Activated B cell treated with CpG ODN at 0.5 μM for 24 hours (primary cell): ENCODE results near the gene BTBD7. TPM values are rescaled to one million over a fixed set of nuclear protein-coding genes. Genes with fewer than 3 reads are reported as not detected.

ENCODE experiments used
- ATAC-seq: fragments of 200-7000 bp; cut with Tn5 transposase; one replicate; pipeline ENCODE4 v1.10.0; 2021; ENCODE audit warnings: low read depth, mild to moderate bottlenecking, moderate library complexity
- CTCF ChIA-PET: fragments of 350-600 bp; sonication (Branson Sonifier 250); formaldehyde crosslinking; loops from one replicate; lab custom pipeline; 2021; ENCODE audit warnings: antibody characterized with exemption; lab: Charles Lee
- POLR2A ChIA-PET: fragments of 350-600 bp; sonication (Branson Sonifier 250); formaldehyde crosslinking; loops from one replicate; lab custom pipeline; 2021; ENCODE audit warnings: antibody characterized with exemption; lab: Charles Lee
- DNase-seq: peaks from one replicate; pipeline ENCODE4 v3.0.0; 2022
- H3K27ac Mint-ChIP-seq: one replicate; pipeline ENCODE4 v1.8.0; 2020; ENCODE audit warnings: mixed read lengths
- H3K27me3 Mint-ChIP-seq: one replicate; pipeline ENCODE4 v1.8.0; 2021; ENCODE audit warnings: mixed read lengths
- H3K36me3 Mint-ChIP-seq: one replicate; pipeline ENCODE4 v1.8.0; 2021; ENCODE audit warnings: low read depth, mixed read lengths
- H3K4me1 Mint-ChIP-seq: one replicate; pipeline ENCODE4 v1.8.0; 2021; ENCODE audit warnings: mixed read lengths
- H3K4me3 Mint-ChIP-seq: one replicate; pipeline ENCODE4 v1.8.0; 2020; ENCODE audit warnings: mild to moderate bottlenecking, mixed read lengths
- H3K9me3 Mint-ChIP-seq: one replicate; pipeline ENCODE4 v1.8.0; 2020; ENCODE audit warnings: mixed read lengths
- intact Hi-C: fragments of 100-400 bp; cut with micrococcal nuclease; formaldehyde crosslinking; loops from one replicate; pipeline ENCODE4 v1.15.1; 2024
- total RNA-seq: library from RNA; stranded (reverse); gene quantifications from 2 replicates; pipeline ENCODE4 v1.2.3, GENCODE V29; 2022
- TF ChIP-seq, protein P1 (sequence below): fragments of 200-600 bp; IDR thresholded peaks from one replicate; pipeline ENCODE4 v1.8.0; 2022; ENCODE audit warnings: antibody characterized with exemption, mild to moderate bottlenecking

Gene BTBD7
- total RNA-seq, 1 donor from 2014 or later: 41.2 TPM

GRCh38 chr14:93276031-93276716 is 56.7 kb downstream of the BTBD7 start:
- CTCF ChIA-PET: no interaction called here
- intact Hi-C loops: no loop called here
- DNase-seq (no peak), ATAC-seq (no peak)
- Mint-ChIP-seq H3K27ac (peak overlapping the region; percentile 18), H3K4me1 (no peaks in the 10 kb centered on the region), H3K4me3 (no peak overlapping the region), H3K9me3 (no peaks in the 10 kb centered on the region), H3K36me3 (peaks cover 36% of the 10 kb centered on the region), H3K27me3 (no peaks in the 10 kb centered on the region)
- TF ChIP-seq, protein P1, sequence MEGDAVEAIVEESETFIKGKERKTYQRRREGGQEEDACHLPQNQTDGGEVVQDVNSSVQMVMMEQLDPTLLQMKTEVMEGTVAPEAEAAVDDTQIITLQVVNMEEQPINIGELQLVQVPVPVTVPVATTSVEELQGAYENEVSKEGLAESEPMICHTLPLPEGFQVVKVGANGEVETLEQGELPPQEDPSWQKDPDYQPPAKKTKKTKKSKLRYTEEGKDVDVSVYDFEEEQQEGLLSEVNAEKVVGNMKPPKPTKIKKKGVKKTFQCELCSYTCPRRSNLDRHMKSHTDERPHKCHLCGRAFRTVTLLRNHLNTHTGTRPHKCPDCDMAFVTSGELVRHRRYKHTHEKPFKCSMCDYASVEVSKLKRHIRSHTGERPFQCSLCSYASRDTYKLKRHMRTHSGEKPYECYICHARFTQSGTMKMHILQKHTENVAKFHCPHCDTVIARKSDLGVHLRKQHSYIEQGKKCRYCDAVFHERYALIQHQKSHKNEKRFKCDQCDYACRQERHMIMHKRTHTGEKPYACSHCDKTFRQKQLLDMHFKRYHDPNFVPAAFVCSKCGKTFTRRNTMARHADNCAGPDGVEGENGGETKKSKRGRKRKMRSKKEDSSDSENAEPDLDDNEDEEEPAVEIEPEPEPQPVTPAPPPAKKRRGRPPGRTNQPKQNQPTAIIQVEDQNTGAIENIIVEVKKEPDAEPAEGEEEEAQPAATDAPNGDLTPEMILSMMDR: no peak
- POLR2A ChIA-PET: no interaction called here

- ATAC-seq: no peak
- CTCF ChIA-PET: no interaction called here
These were observed 58.6 kb downstream of the BTBD7 start for GRCh38 chr14:93274055-93274806.

DNA sequence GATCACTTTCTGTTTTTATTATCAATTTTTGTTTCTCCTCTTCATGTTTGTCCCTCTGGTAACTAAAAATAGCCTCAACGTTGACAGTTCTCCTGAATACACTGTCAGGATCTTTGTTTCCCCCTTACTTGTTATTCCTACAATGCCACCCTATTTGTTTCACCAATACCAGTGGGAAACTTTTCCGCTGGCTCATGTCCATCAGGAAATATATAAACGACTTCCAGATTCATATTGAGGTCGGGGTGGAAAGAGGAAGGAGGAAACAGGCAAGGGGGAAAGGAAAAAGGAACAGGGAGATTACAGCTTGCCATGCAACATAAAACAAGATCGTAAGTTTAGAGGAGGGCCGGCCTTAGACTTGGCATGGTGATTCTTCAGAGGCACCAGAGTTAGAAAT is 61.7 kb downstream of the BTBD7 start:
- no peak overlapping the region for H3K27ac Mint-ChIP-seq
- no peak for ATAC-seq
- CTCF ChIA-PET: no interaction called here

More at GRCh38 chr14:93274055-93274806, 58.6 kb downstream of the BTBD7 start:
- Mint-ChIP-seq H3K4me1 (no peaks in the 10 kb centered on the region), H3K9me3 (no peaks in the 10 kb centered on the region), H3K27ac (no peak overlapping the region), H3K36me3 (peaks cover 39% of the 10 kb centered on the region), H3K27me3 (no peaks in the 10 kb centered on the region), H3K4me3 (no peak overlapping the region)
- POLR2A ChIA-PET: no interaction called here
- TF ChIP-seq, protein P1: no peak
- DNase-seq: no peak
- intact Hi-C loops: no loop called here

DNA sequence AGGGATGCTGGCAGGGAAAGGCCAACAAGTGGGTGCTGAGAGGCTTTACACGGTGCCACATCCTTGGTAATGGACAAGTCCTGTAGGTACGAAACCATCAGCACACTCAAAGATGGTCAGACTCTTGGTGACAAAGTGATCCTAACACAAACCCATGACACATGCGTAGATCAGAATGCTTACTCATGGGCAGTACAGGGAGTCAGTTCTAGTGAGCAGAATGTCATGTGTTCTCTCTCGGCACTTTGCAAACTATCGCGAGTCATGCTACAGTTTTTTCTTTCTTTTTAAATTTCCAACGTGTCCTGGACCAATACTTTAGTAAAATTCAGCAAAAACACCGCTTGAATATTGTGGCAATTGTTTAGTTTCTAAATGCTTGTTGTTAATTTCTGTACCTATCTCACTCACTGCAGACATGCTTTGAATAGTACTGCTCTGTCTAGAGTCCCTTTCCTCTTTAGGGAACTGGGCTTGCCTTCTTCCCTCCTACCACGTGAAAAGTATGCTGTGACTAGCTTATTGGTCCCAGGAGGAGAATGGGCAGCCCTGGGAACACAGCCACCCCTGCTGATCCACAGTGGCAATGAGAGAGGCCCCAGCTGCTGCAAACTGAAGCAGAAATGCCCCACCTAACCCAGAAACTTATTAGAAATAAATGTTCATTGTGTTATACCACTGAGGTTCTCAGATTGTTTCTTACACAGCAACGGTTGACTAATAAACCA is 63.3 kb downstream of the BTBD7 start:
- no peak for DNase-seq
- ATAC-seq: no peak
- Mint-ChIP-seq H3K27ac (no peak overlapping the region), H3K27me3 (no peaks in the 10 kb centered on the region), H3K4me3 (no peak overlapping the region), H3K4me1 (peaks cover 1% of the 10 kb centered on the region), H3K9me3 (no peaks in the 10 kb centered on the region), H3K36me3 (peaks cover 36% of the 10 kb centered on the region)
- intact Hi-C loops: no loop called here
- ChIA-PET CTCF (no interaction called here), POLR2A (interaction anchor here (0.6 kb wide), 1 partner anchor 46 kb away, joined by 3 read pairs; no protein-coding TSS in a partner anchor)
- TF ChIP-seq, protein P1: no peak

More for the DNA sequence above, 61.7 kb downstream of the BTBD7 start:
- no peaks in the 10 kb centered on the region for H3K27me3 Mint-ChIP-seq
- TF ChIP-seq, protein P1: no peak
- intact Hi-C loops: no loop called here
- POLR2A ChIA-PET: no interaction called here
- no peak for DNase-seq
- peaks cover 1% of the 10 kb centered on the region for H3K4me1 Mint-ChIP-seq
- peaks cover 36% of the 10 kb centered on the region for H3K36me3 Mint-ChIP-seq
- H3K9me3 Mint-ChIP-seq: no peaks in the 10 kb centered on the region
- no peak overlapping the region for H3K4me3 Mint-ChIP-seq

GRCh38 chr14:93268406-93268805 is 64.4 kb downstream of the BTBD7 start:
- H3K9me3 Mint-ChIP-seq: no peaks in the 10 kb centered on the region
- peaks cover 5% of the 10 kb centered on the region for H3K4me1 Mint-ChIP-seq
- ChIA-PET POLR2A (no interaction called here), CTCF (no interaction called here)
- intact Hi-C loops: no loop called here
- H3K27me3 Mint-ChIP-seq: no peaks in the 10 kb centered on the region
- TF ChIP-seq, protein P1: no peak
- ATAC-seq (no peak), DNase-seq (no peak)
- H3K4me3 Mint-ChIP-seq: no peak overlapping the region
- peaks cover 36% of the 10 kb centered on the region for H3K36me3 Mint-ChIP-seq
- H3K27ac Mint-ChIP-seq: no peak overlapping the region
